ENCODE results near the gene SPIN2B. TPM values are rescaled to one million over a fixed set of nuclear protein-coding genes. Genes with fewer than 3 reads are reported as not detected.

The SPIN2B gene
- total and polyA plus RNA-seq, 9 of the 15 experiments (the other 6 are each of a cell fraction or from before 2014, with no cell fraction given): 6.2 to 23.7 (median 15.2) TPM

DNA sequence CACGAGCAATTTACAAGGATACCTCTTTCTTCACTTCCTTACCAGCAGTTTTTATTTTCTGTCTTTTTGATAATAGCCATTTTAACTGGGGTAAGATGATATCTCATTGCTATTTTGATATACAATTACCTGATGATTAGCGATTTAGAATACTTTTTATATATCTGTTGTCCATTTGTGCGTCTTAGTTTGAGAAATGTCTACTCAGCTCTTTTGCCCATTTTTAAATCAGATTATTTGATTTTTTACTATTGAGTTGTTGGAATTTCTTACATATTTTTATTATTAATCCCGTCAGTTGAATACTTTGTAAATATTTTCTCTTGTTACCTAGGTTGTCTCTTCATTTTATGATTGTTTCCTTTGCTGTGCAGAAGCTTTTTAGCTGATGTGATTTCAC is 17.3 kb upstream of the SPIN2B start (continued):
- TF ChIP-seq TEAD1 (CRISPR knock-in tag; IDR thresholded peaks at IDR 0.05): no peak
- no peak for TF ChIP-seq TSHZ1 (CRISPR knock-in tag; IDR thresholded peaks at IDR 0.05)
- no peak for TF ChIP-seq HDAC2 (IDR thresholded peaks at IDR 0.05)
- peak; percentile 83 for TF ChIP-seq ZNF316 (IDR thresholded peaks at IDR 0.05)
- no peak for TF ChIP-seq E2F1 (CRISPR knock-in tag; IDR thresholded peaks at IDR 0.05)
- peak; percentile 66 for TF ChIP-seq MAFF (IDR thresholded peaks at IDR 0.05; ENCODE audit: low read length)
- peak; percentile 39; the same call in 1 of the 2 replicates for TF ChIP-seq MAFG (tag; conservative IDR thresholded peaks at IDR 0.05)

DNA sequence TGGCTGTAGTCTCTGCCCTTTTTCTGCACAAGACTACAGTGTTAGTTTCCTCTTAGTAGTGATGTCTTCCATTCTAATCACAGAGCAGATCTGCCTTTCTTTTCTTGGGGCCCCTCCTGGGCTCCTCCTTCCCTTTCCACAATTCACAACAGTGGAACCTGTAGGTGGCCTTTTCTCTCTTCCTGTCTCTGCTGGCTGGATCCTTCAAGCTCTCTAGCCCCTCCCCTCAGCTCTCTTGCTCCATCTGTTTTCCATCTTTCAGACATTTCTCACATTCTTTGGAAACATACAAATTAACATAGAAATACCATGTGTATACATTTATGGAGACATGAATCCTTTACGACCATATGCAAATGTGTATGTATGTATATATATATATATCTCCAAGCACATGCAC is 16.2 kb upstream of the SPIN2B start:
- Histone ChIP-seq H2AFZ (ENCODE audit: low read depth, low read length) (no peak overlapping the region), H3K9ac (ENCODE audit: insufficient read depth in 1 of 2, low read depth in 2 of 2, low read length in 2 of 2) (no peak overlapping the region), H4K20me1 (replicated peaks; ENCODE audit: control insufficient read depth, insufficient read depth, low read length) (no peaks in the 10 kb centered on the region), H3K4me2 (ENCODE audit: insufficient read depth, low read length) (no peak overlapping the region), H3K79me2 (ENCODE audit: control insufficient read depth, insufficient read depth, low read length) (no peaks in the 10 kb centered on the region), H3K27ac (ENCODE audit: extremely low read depth, low read depth, low read length) (no peak overlapping the region), H3K4me3 (no peak overlapping the region), H3K36me3 (ENCODE audit: control insufficient read depth, insufficient read depth, low read length) (no peaks in the 10 kb centered on the region), H3K9me1 (ENCODE audit: control insufficient read depth, insufficient read depth, low read length) (no peaks in the 10 kb centered on the region), H3K9me3 (replicated peaks; ENCODE audit: control insufficient read depth, insufficient read depth, low read depth, low read length) (no peaks in the 10 kb centered on the region), H3K4me1 (replicated peaks in 1 of 2; ENCODE audit: control insufficient read depth in 2 of 2, insufficient read depth in 2 of 2, low read length in 2 of 2) (peaks cover 3 to 6% of the 10 kb centered on the region in 2 experiments; a peak in 4 of 5 replicates), H3K27me3 (ENCODE audit: control insufficient read depth in 2 of 2, insufficient read depth in 2 of 2, low read length in 2 of 2) (no peaks in the 10 kb centered on the region)
- POLR2A ChIA-PET: no interaction called here
- in situ Hi-C loops (cut with MboI): no loop called here
- intact Hi-C loops (cut with micrococcal nuclease): no loop called here
- DNase-seq (ENCODE audit: extremely low read depth in 1 of 4, low spot score in 3 of 4): no peak
- CTCF ChIA-PET (ENCODE audit: low intra/inter-chr PET ratio): no interaction called here
- BruUV-seq (replicated peaks): no TSS peak
- FAIRE-seq: no peak
- ATAC-seq: no peak
- WGBS (ENCODE audit: insufficient coverage, low coverage, missing lambda C conversion rate): 55% methylated on average over 1 of the region's 1 CpG
- TF ChIP-seq BRD9 (IDR thresholded peaks at IDR 0.05; ENCODE audit: low read depth, partially characterized antibody): no peak
- no peak for TF ChIP-seq ZNF134 (CRISPR knock-in tag; conservative IDR thresholded peaks at IDR 0.05)
- no peak for TF ChIP-seq MED1 (CRISPR knock-in tag; IDR thresholded peaks at IDR 0.05; ENCODE audit: borderline replicate concordance)
- TF ChIP-seq KLF16 (IDR thresholded peaks at IDR 0.05): no peak
- no peak for TF ChIP-seq KLF10 (CRISPR knock-in tag; IDR thresholded peaks at IDR 0.05)
- TF ChIP-seq, protein P1, sequence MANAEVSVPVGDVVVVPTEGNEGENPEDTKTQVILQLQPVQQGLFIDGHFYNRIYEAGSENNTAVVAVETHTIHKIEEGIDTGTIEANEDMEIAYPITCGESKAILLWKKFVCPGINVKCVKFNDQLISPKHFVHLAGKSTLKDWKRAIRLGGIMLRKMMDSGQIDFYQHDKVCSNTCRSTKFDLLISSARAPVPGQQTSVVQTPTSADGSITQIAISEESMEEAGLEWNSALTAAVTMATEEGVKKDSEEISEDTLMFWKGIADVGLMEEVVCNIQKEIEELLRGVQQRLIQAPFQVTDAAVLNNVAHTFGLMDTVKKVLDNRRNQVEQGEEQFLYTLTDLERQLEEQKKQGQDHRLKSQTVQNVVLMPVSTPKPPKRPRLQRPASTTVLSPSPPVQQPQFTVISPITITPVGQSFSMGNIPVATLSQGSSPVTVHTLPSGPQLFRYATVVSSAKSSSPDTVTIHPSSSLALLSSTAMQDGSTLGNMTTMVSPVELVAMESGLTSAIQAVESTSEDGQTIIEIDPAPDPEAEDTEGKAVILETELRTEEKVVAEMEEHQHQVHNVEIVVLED (CRISPR knock-in tag; IDR thresholded peaks at IDR 0.05): no peak
- no peak for TF ChIP-seq WHSC1 (IDR thresholded peaks at IDR 0.05; ENCODE audit: low read length)
- no peak for TF ChIP-seq DPF2 (IDR thresholded peaks at IDR 0.05)
- no peak for TF ChIP-seq RAD21 (CRISPR knock-in tag; conservative IDR thresholded peaks at IDR 0.05 in 1 of 2, IDR thresholded peaks at IDR 0.05 in 1 of 2)
- no peak for TF ChIP-seq JUN (IDR thresholded peaks at IDR 0.05; ENCODE audit: borderline replicate concordance, low read depth, low read length)
- no peak for TF ChIP-seq JUN (CRISPR knock-in tag; IDR thresholded peaks at IDR 0.05; ENCODE audit: borderline replicate concordance)
- TF ChIP-seq PHF20 (IDR thresholded peaks at IDR 0.05; ENCODE audit: partially characterized antibody): no peak

Data from K562 (cell line).